ENCODE data around the gene SLFN12L. TPM values are rescaled to one million over a fixed set of nuclear protein-coding genes. Genes with fewer than 3 reads are reported as not detected.

SLFN12L gene
- total and polyA plus RNA-seq, 9 of the 15 experiments (the other 6 are each of a cell fraction or from before 2014, with no cell fraction given): 0.04 to 0.31 (median 0.08) TPM; not detected in 3

DNA sequence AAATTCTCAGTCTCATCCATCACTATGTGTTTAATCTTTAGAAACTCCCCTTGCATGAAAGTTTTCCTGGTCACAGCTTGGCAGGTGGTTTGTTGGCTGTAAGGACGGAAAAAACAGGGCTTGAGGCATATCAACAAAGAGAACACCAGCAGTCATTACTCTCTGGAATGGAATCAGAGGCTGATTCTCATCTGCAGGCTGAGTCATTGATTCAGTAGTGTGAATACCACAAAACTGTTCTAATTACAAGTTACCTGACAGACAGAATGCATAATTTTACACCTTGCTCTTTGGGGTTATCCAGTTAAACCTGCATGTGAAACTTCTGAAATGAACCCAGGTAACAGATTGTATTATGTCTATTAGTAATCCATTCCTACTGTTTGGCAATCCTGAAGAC is 11.5 kb upstream of the SLFN12L start:
- POLR2A ChIA-PET: no interaction called here
- in situ Hi-C loops (cut with MboI): no loop called here
- TF ChIP-seq HSF4 (CRISPR knock-in tag; IDR thresholded peaks at IDR 0.05; ENCODE audit: borderline replicate concordance): no peak
- TF ChIP-seq CREB5 (CRISPR knock-in tag; IDR thresholded peaks at IDR 0.05): no peak
- no peak for TF ChIP-seq STAG1 (CRISPR knock-in tag; IDR thresholded peaks at IDR 0.05; ENCODE audit: borderline replicate concordance)

GRCh38 chr17:35548208-35548810 is 10.8 kb upstream of the SLFN12L start:
- 20% methylated on average over 8 of the region's 8 CpGs for WGBS (ENCODE audit: insufficient coverage, low coverage, missing lambda C conversion rate)
- no peaks in the 10 kb centered on the region; the same call in 2 of the 3 replicates for H3K36me3 ChIP-seq (ENCODE audit: control insufficient read depth, insufficient read depth, low read length)
- no peak for TF ChIP-seq KDM4B (IDR thresholded peaks at IDR 0.05; ENCODE audit: borderline replicate concordance in 2 of 2, low read depth in 1 of 2)
- no peak for TF ChIP-seq MAFF (IDR thresholded peaks at IDR 0.05; ENCODE audit: low read length)
- no peak for TF ChIP-seq SIRT6 (IDR thresholded peaks at IDR 0.05; ENCODE audit: low read depth, low read length)
- no peak for TF ChIP-seq RB1 (IDR thresholded peaks at IDR 0.05; ENCODE audit: low read depth)
- TF ChIP-seq NONO (IDR thresholded peaks at IDR 0.05; ENCODE audit: low read depth in 2 of 2, low read length in 1 of 2): no peak
- no peak for TF ChIP-seq ZNF133 (CRISPR knock-in tag; IDR thresholded peaks at IDR 0.05)
- no peak for TF ChIP-seq ZNF217 (CRISPR knock-in tag; IDR thresholded peaks at IDR 0.05)
- no peak for TF ChIP-seq GTF2A2 (tag; IDR thresholded peaks at IDR 0.05)
- TF ChIP-seq ZNF253 (CRISPR knock-in tag; conservative IDR thresholded peaks at IDR 0.05): no peak
- no peak for TF ChIP-seq TGIF2 (CRISPR knock-in tag; IDR thresholded peaks at IDR 0.05)
- no peak for TF ChIP-seq PCBP2 (IDR thresholded peaks at IDR 0.05; ENCODE audit: low read depth, low read length, poor library complexity, severe bottlenecking)
- no peak for TF ChIP-seq KDM5B (IDR thresholded peaks at IDR 0.05; ENCODE audit: insufficient replicate concordance, low read depth, low read length)
- no peak for TF ChIP-seq CSDE1 (IDR thresholded peaks at IDR 0.05)

More for the DNA sequence above, 11.5 kb upstream of the SLFN12L start:
- no peaks in the 10 kb centered on the region for H3K79me2 ChIP-seq (ENCODE audit: control insufficient read depth, insufficient read depth, low read length)
- no peak overlapping the region for H3K9ac ChIP-seq (ENCODE audit: insufficient read depth in 1 of 2, low read depth in 2 of 2, low read length in 2 of 2)
- DNase-seq (ENCODE audit: extremely low read depth in 1 of 4, low spot score in 3 of 4) (no peak), FAIRE-seq (no peak), ATAC-seq (no peak)
- no peaks in the 10 kb centered on the region; a peak in 1 of 5 replicates for H3K4me1 ChIP-seq (replicated peaks in 1 of 2; ENCODE audit: control insufficient read depth in 2 of 2, insufficient read depth in 2 of 2, low read length in 2 of 2)
- no peaks in the 10 kb centered on the region for H3K27me3 ChIP-seq (ENCODE audit: control insufficient read depth in 2 of 2, insufficient read depth in 2 of 2, low read length in 2 of 2)
- no peaks in the 10 kb centered on the region; the same call in 2 of the 3 replicates for H3K36me3 ChIP-seq (ENCODE audit: control insufficient read depth, insufficient read depth, low read length)
- no peaks in the 10 kb centered on the region for H4K20me1 ChIP-seq (replicated peaks; ENCODE audit: control insufficient read depth, insufficient read depth, low read length)
- H3K27ac ChIP-seq (ENCODE audit: extremely low read depth, low read depth, low read length): no peak overlapping the region
- no peaks in the 10 kb centered on the region for H3K9me1 ChIP-seq (ENCODE audit: control insufficient read depth, insufficient read depth, low read length)
- no peak overlapping the region for H3K4me3 ChIP-seq
- BruUV-seq (replicated peaks): no TSS peak
- CTCF ChIA-PET (ENCODE audit: low intra/inter-chr PET ratio): no interaction called here
- no peaks in the 10 kb centered on the region for H3K9me3 ChIP-seq (replicated peaks; ENCODE audit: control insufficient read depth, insufficient read depth, low read depth, low read length)
- H3K4me2 ChIP-seq (ENCODE audit: insufficient read depth, low read length): no peak overlapping the region
- no peak overlapping the region for H2AFZ ChIP-seq (ENCODE audit: low read depth, low read length)
- intact Hi-C loops (cut with micrococcal nuclease): no loop called here
- WGBS (ENCODE audit: insufficient coverage, low coverage, missing lambda C conversion rate): 24% methylated on average over 1 of the region's 1 CpG

More at GRCh38 chr17:35548208-35548810, 10.8 kb upstream of the SLFN12L start:
- no peaks in the 10 kb centered on the region for H3K79me2 ChIP-seq (ENCODE audit: control insufficient read depth, insufficient read depth, low read length)
- no peaks in the 10 kb centered on the region; a peak in 1 of 5 replicates for H3K4me1 ChIP-seq (replicated peaks in 1 of 2; ENCODE audit: control insufficient read depth in 2 of 2, insufficient read depth in 2 of 2, low read length in 2 of 2)
- no peaks in the 10 kb centered on the region for H3K9me3 ChIP-seq (replicated peaks; ENCODE audit: control insufficient read depth, insufficient read depth, low read depth, low read length)
- no peak for FAIRE-seq
- DNase-seq (ENCODE audit: extremely low read depth in 1 of 4, low spot score in 3 of 4): no peak
- H4K20me1 ChIP-seq (replicated peaks; ENCODE audit: control insufficient read depth, insufficient read depth, low read length): no peaks in the 10 kb centered on the region
- H2AFZ ChIP-seq (ENCODE audit: low read depth, low read length): no peak overlapping the region
- CTCF ChIA-PET (ENCODE audit: low intra/inter-chr PET ratio): no interaction called here
- intact Hi-C loops (cut with micrococcal nuclease): no loop called here
- ATAC-seq: no peak
- H3K27me3 ChIP-seq (ENCODE audit: control insufficient read depth in 2 of 2, insufficient read depth in 2 of 2, low read length in 2 of 2): no peaks in the 10 kb centered on the region
- no peak overlapping the region for H3K27ac ChIP-seq (ENCODE audit: extremely low read depth, low read depth, low read length)
- no peak overlapping the region for H3K4me3 ChIP-seq
- BruUV-seq (replicated peaks): no TSS peak
- POLR2A ChIA-PET: interaction anchor here (1.9 kb wide), 1 partner anchor 12 kb away, joined by 10 read pairs; the partner anchor contains the start of gene SLFN14
- no peaks in the 10 kb centered on the region for H3K9me1 ChIP-seq (ENCODE audit: control insufficient read depth, insufficient read depth, low read length)
- in situ Hi-C loops (cut with MboI): no loop called here
- no peak overlapping the region for H3K4me2 ChIP-seq (ENCODE audit: insufficient read depth, low read length)
- no peak overlapping the region for H3K9ac ChIP-seq (ENCODE audit: insufficient read depth in 1 of 2, low read depth in 2 of 2, low read length in 2 of 2)

Measured in K562 (cell line).